Tibial artery (tissue), 4 donors: ENCODE results near the gene WFDC11.

Experiments used
- DNase-seq, 2 donors: peaks; one replicate each; pipeline ENCODE4 v3.0.0-alpha.2; 2019
- H3K27ac ChIP-seq, 2 donors: fragments of 200-600 bp; sonication (generic) in 1 of 2; 1 replicate in 1 of 2; 2 replicates in 1 of 2; pipeline ENCODE4 v1.5.1; 2018 to 2019; ENCODE audit warnings: mild to moderate bottlenecking in 1 of 2
- H3K27me3 ChIP-seq, 2 donors: fragments of 200-600 bp; sonication (generic) in 1 of 2; one replicate each; pipeline versions ENCODE4 v1.5.1 to v1.6.0; 2016 to 2019
- H3K36me3 ChIP-seq, 3 donors: fragments of 200-600 bp; sonication (generic) in 2 of 3; one replicate each; pipeline ENCODE4 v1.5.1; 2016 to 2019; ENCODE audit warnings: mild to moderate bottlenecking in 2 of 3
- H3K4me1 ChIP-seq, 4 donors: fragments of 200-600 bp; sonication (generic) in 2 of 4; 1 replicate in 3 of 4; 2 replicates in 1 of 4; pipeline ENCODE4 v1.5.1; 2016 to 2019
- H3K4me3 ChIP-seq, 2 donors: fragments of 200-600 bp; sonication (generic) in 1 of 2; 1 replicate in 1 of 2; 2 replicates in 1 of 2; pipeline ENCODE4 v1.5.1; 2018 to 2019; ENCODE audit warnings: mild to moderate bottlenecking in 2 of 2
- H3K9me3 ChIP-seq, 3 donors: fragments of 200-600 bp; sonication (generic) in 1 of 3; one replicate each; pipeline ENCODE4 v1.5.1; 2016 to 2019
- CTCF ChIP-seq, 2 experiments: fragments of 200-600 bp in 1 of 2; fragments of 450-650 bp in 1 of 2; IDR thresholded peaks; one replicate each; pipeline ENCODE4 v1.5.1; 2017 to 2019; ENCODE audit warnings: antibody characterized with exemption in 2 of 2, mild to moderate bottlenecking in 1 of 2, moderate library complexity in 1 of 2
- intact Hi-C: fragments of 100-400 bp; cut with DNase I; formaldehyde crosslinking; loops from one replicate; pipeline ENCODE4 v1.15.0; 2023; ENCODE audit warnings: low total_unique reads

WFDC11 gene

GRCh38 chr20:45611054-45611453 is 59.0 kb downstream of the WFDC11 start:
- no peak for TF ChIP-seq CTCF (IDR thresholded peaks at IDR 0.05)
- peaks cover 0 to 2% of the 10 kb centered on the region in 2 donors for H3K27me3 ChIP-seq
- no peaks in the 10 kb centered on the region for H3K4me1 ChIP-seq
- no peak overlapping the region for H3K4me3 ChIP-seq
- no peak for DNase-seq
- H3K36me3 ChIP-seq: no peaks in the 10 kb centered on the region
- intact Hi-C loops: no loop called here
- peaks cover 0 to 13% (median 8%) of the 10 kb centered on the region in 3 donors for H3K9me3 ChIP-seq
- H3K27ac ChIP-seq: no peak overlapping the region

GRCh38 chr20:45607810-45608209 is 62.2 kb downstream of the WFDC11 start:
- no peak for TF ChIP-seq CTCF (IDR thresholded peaks at IDR 0.05)
- peaks cover 0 to 2% of the 10 kb centered on the region in 2 donors for H3K27me3 ChIP-seq

More at GRCh38 chr20:45607810-45608209, 62.2 kb downstream of the WFDC11 start:
- Histone ChIP-seq H3K9me3 (peaks cover 0 to 13% (median 8%) of the 10 kb centered on the region in 3 donors), H3K4me1 (no peaks in the 10 kb centered on the region), H3K27ac (no peak overlapping the region), H3K36me3 (no peaks in the 10 kb centered on the region), H3K4me3 (no peak overlapping the region)
- DNase-seq: no peak
- intact Hi-C loops: no loop called here
